ENCODE results near the gene TRABD2B. TPM values are rescaled to one million over a fixed set of nuclear protein-coding genes. Genes with fewer than 3 reads are reported as not detected.

Gene TRABD2B
- total and polyA plus RNA-seq, 2 donors (not counting 3 experiments of a cell fraction or from before 2014, with no cell fraction given), result not detected

GRCh38 chr1:47951026-47951425 is 46.2 kb downstream of the TRABD2B start:
- H2AFZ ChIP-seq (ENCODE audit: low read depth, low read length), result no peak overlapping the region
- TF ChIP-seq JUN (IDR thresholded peaks at IDR 0.05; ENCODE audit: borderline replicate concordance, insufficient read depth, insufficient read length, low read depth), result no peak
- no peak for TF ChIP-seq EZH2 (IDR thresholded peaks at IDR 0.05; ENCODE audit: borderline replicate concordance, low read depth, low read length, severe bottlenecking)
- no peak for TF ChIP-seq MYC (IDR thresholded peaks at IDR 0.05; ENCODE audit: low read depth, low read length)
- TF ChIP-seq MAX (IDR thresholded peaks at IDR 0.05; ENCODE audit: insufficient read depth, insufficient read length), result no peak
- TF ChIP-seq GATA2 (IDR thresholded peaks at IDR 0.05; ENCODE audit: insufficient read depth, insufficient read length, low read depth, low read length), result no peak
- H3K9ac ChIP-seq (replicated peaks; ENCODE audit: extremely low read depth, insufficient read depth, low read length), result no peak overlapping the region
- no peaks in the 10 kb centered on the region for H4K20me1 ChIP-seq (replicated peaks; ENCODE audit: control insufficient read depth, extremely low read depth, insufficient read depth, low read length)
- POLR2A ChIA-PET, result no interaction called here
- no peaks in the 10 kb centered on the region for H3K9me3 ChIP-seq (replicated peaks; ENCODE audit: control insufficient read depth, insufficient read depth, low read length)
- H3K4me3 ChIP-seq (replicated peaks in 1 of 3; ENCODE audit: insufficient read depth in 1 of 3, low read depth in 1 of 3, low read length in 3 of 3), result no peak overlapping the region
- H3K27ac ChIP-seq (ENCODE audit: insufficient read depth, low read depth, low read length), result no peak overlapping the region
- no TSS peak for BruUV-seq (replicated peaks)
- DNase-seq (ENCODE audit: low read depth, low spot score) (no peak), FAIRE-seq (no peak)
- H3K4me1 ChIP-seq (ENCODE audit: control insufficient read depth, extremely low read depth, insufficient read depth, low read length), result no peaks in the 10 kb centered on the region
- CTCF ChIA-PET, result interaction anchor here (1.2 kb wide), 1 partner anchor 46 kb away, joined by 3 read pairs; the partner anchor contains the start of gene TRABD2B
- dilution Hi-C loops (cut with MboI; ENCODE audit: extremely low pct_ligation_motif_present, low sequenced_read_pairs), result no loop called here
- H3K27me3 ChIP-seq (ENCODE audit: control insufficient read depth in 2 of 2, insufficient read depth in 2 of 2, low read length in 2 of 2), result no peaks in the 10 kb centered on the region
- no peaks in the 10 kb centered on the region for H3K9me1 ChIP-seq (replicated peaks; ENCODE audit: control insufficient read depth, extremely low read depth, insufficient read depth, low read length)
- intact Hi-C loops (cut with micrococcal nuclease), result no loop called here
- H3K36me3 ChIP-seq (ENCODE audit: control insufficient read depth in 2 of 2, extremely low read depth in 1 of 2, insufficient read depth in 2 of 2, low read length in 2 of 2), result no peaks in the 10 kb centered on the region
- no peak overlapping the region for H3K4me2 ChIP-seq (ENCODE audit: insufficient read depth, low read length)
- no peaks in the 10 kb centered on the region for H3K79me2 ChIP-seq (ENCODE audit: control insufficient read depth, insufficient read depth, low read length)

GRCh38 chr1:47950471-47950870 is 46.7 kb downstream of the TRABD2B start:
- Histone ChIP-seq H3K36me3 (ENCODE audit: control insufficient read depth in 2 of 2, extremely low read depth in 1 of 2, insufficient read depth in 2 of 2, low read length in 2 of 2) (no peaks in the 10 kb centered on the region), H2AFZ (ENCODE audit: low read depth, low read length) (no peak overlapping the region), H3K9ac (replicated peaks; ENCODE audit: extremely low read depth, insufficient read depth, low read length) (no peak overlapping the region), H4K20me1 (replicated peaks; ENCODE audit: control insufficient read depth, extremely low read depth, insufficient read depth, low read length) (no peaks in the 10 kb centered on the region), H3K9me1 (replicated peaks; ENCODE audit: control insufficient read depth, extremely low read depth, insufficient read depth, low read length) (no peaks in the 10 kb centered on the region), H3K27me3 (ENCODE audit: control insufficient read depth in 2 of 2, insufficient read depth in 2 of 2, low read length in 2 of 2) (no peaks in the 10 kb centered on the region), H3K4me2 (ENCODE audit: insufficient read depth, low read length) (no peak overlapping the region), H3K4me1 (ENCODE audit: control insufficient read depth, extremely low read depth, insufficient read depth, low read length) (no peaks in the 10 kb centered on the region), H3K9me3 (replicated peaks; ENCODE audit: control insufficient read depth, insufficient read depth, low read length) (no peaks in the 10 kb centered on the region), H3K27ac (ENCODE audit: insufficient read depth, low read depth, low read length) (no peak overlapping the region), H3K4me3 (replicated peaks in 1 of 3; ENCODE audit: insufficient read depth in 1 of 3, low read depth in 1 of 3, low read length in 3 of 3) (no peak overlapping the region), H3K79me2 (ENCODE audit: control insufficient read depth, insufficient read depth, low read length) (no peaks in the 10 kb centered on the region)
- dilution Hi-C loops (cut with MboI; ENCODE audit: extremely low pct_ligation_motif_present, low sequenced_read_pairs) (no loop called here), intact Hi-C loops (cut with micrococcal nuclease) (no loop called here)
- ChIA-PET POLR2A (no interaction called here), CTCF (interaction anchor here (1.2 kb wide), 1 partner anchor 47 kb away, joined by 3 read pairs; the partner anchor contains the start of gene TRABD2B)
- no peak for FAIRE-seq
- no peak for TF ChIP-seq JUN (IDR thresholded peaks at IDR 0.05; ENCODE audit: borderline replicate concordance, insufficient read depth, insufficient read length, low read depth)
- TF ChIP-seq MYC (IDR thresholded peaks at IDR 0.05; ENCODE audit: low read depth, low read length), result no peak
- TF ChIP-seq POLR2A (IDR thresholded peaks at IDR 0.05; ENCODE audit: low read depth, low read length), result no peak
- TF ChIP-seq POLR2AphosphoS5 (IDR thresholded peaks at IDR 0.05; ENCODE audit: insufficient read depth, low read depth, low read length), result no peak
- no peak for TF ChIP-seq EZH2 (IDR thresholded peaks at IDR 0.05; ENCODE audit: borderline replicate concordance, low read depth, low read length, severe bottlenecking)
- no peak for TF ChIP-seq MAX (IDR thresholded peaks at IDR 0.05; ENCODE audit: insufficient read depth, insufficient read length)
- TF ChIP-seq GATA2 (IDR thresholded peaks at IDR 0.05; ENCODE audit: insufficient read depth, insufficient read length, low read depth, low read length), result no peak
- TF ChIP-seq FOS (IDR thresholded peaks at IDR 0.05; ENCODE audit: borderline replicate concordance, insufficient read depth, low read length), result no peak
- no peak for TF ChIP-seq CTCF (IDR thresholded peaks at IDR 0.05; ENCODE audit: extremely low read depth in 1 of 2, insufficient read depth in 1 of 2, low read depth in 1 of 2, low read length in 2 of 2)
- no TSS peak for BruUV-seq (replicated peaks)
- no peak for DNase-seq (ENCODE audit: low read depth, low spot score)
